NCI-H446 treated with DMSO at 0.1 percent for 48 hours (cell line): ENCODE results near the gene HTT-AS.
"Not testable (repeated sequence)": the region's sequence is repeated elsewhere in the genome, so short reads cannot be mapped to it uniquely, and the experiment has no call there.

ENCODE experiments used
- DNase-seq: peaks from one replicate; lab custom pipeline; 2025; lab: John Stamatoyannopoulos, UW

The HTT-AS gene

GRCh38 chr4:3051141-3051897 lies 23.0 kb downstream of the HTT-AS start:
- DNase-seq = not testable (repeated sequence)

GRCh38 chr4:3047464-3048286 lies 26.7 kb downstream of the HTT-AS start:
- DNase-seq = no peak

- no peak for DNase-seq
These were observed 27.7 kb downstream of the HTT-AS start for GRCh38 chr4:3046623-3047022.

- no peak for DNase-seq
These were observed 28.2 kb downstream of the HTT-AS start for GRCh38 chr4:3046162-3046561.

GRCh38 chr4:3044870-3045819 lies 29.2 kb downstream of the HTT-AS start:
- no peak for DNase-seq

GRCh38 chr4:3043282-3044020 lies 30.9 kb downstream of the HTT-AS start:
- DNase-seq = no peak

- no peak for DNase-seq
These were observed 32.1 kb downstream of the HTT-AS start for GRCh38 chr4:3042226-3042625.

- DNase-seq = no peak
These were observed 32.9 kb downstream of the HTT-AS start for GRCh38 chr4:3041192-3042142.

- DNase-seq = no peak
These were observed 33.7 kb downstream of the HTT-AS start for GRCh38 chr4:3040452-3041191.

GRCh38 chr4:3039706-3040366 lies 34.5 kb downstream of the HTT-AS start:
- DNase-seq = no peak

- DNase-seq = no peak
These were observed 36.3 kb downstream of the HTT-AS start for GRCh38 chr4:3037957-3038461.

- DNase-seq = no peak
These were observed 38.0 kb downstream of the HTT-AS start for GRCh38 chr4:3036131-3036952.

GRCh38 chr4:3035674-3036073 lies 38.7 kb downstream of the HTT-AS start:
- no peak for DNase-seq

GRCh38 chr4:3035249-3035648 lies 39.1 kb downstream of the HTT-AS start:
- DNase-seq = no peak

GRCh38 chr4:3034231-3034630 lies 40.1 kb downstream of the HTT-AS start:
- no peak for DNase-seq

GRCh38 chr4:3031357-3032082 lies 42.8 kb downstream of the HTT-AS start:
- no peak for DNase-seq
